NCI-H2227 treated with DMSO at 0.1 percent for 48 hours (cell line): ENCODE data around the gene C11orf21.

Source experiments
- DNase-seq: peaks from one replicate; lab custom pipeline; 2025; lab: John Stamatoyannopoulos, UW

C11orf21 gene

DNA sequence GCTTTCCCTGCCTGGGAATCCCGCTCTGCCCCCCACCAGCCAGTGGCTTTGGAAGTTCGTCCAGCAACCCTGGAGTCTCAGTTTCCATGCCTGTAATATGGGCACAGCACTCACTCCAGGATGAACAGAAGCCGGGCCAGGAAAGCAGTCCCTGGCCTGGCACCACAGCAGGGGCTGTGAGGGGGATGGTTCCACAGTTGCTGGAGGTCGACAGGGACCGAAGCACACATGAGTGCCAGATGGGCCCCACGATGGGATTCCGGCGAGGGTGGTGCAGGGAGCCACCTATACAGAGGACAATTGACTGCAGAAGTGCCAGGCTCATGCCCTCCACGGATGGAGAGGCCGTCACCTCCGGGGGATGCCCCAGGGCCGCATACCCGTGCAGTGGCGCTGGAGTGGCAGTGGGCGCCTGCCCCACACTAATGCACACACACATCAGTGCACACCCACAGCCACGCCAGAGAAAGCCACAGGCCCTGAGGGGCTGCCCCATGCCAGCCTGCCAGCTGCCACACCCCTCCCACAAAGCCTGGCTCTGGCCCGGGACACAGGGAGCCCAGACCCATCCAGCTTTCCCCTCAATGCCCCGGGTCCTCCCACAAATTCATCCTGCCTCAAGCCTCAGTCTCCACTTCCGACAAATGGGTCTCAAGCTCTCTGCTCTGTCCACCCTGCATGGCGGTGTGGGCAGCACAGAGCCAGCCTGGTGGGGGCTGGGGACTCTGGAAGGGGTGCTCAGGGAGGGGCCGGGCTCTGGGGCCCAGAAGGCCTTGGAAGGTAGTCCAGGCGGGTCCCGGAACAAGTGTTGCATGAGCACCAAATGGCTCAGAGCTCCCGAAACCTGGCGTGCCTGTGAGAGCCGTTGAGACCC is 41.0 kb downstream of the C11orf21 start:
- no peak for DNase-seq

DNA sequence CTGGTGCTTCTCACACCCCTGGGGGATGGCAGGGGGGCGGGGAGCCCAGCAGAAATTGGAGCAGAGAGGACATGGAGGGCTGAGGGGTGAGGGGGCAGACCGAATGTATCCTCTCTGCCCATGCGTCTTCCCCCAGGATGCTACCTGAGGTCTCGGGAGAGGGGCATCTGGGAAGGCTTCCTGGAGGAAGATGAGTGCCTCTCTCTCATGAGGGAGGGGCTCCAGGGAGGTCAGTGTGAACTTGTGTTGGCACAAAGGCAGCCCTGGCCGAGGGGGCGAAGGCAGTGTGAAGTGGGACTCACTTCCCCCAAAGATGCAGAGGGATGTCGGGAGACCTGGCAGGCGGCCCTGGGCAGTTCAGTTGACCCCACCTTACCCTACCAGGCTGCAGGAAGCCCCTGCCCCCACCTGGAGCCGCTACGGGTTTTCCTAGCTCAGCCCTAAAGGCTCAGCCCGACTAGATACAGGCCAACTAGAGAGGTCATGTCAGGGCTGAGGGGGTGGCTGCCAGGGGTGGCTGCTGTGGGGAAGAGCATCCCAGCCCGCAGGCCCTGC is 41.7 kb downstream of the C11orf21 start:
- no peak for DNase-seq

DNA sequence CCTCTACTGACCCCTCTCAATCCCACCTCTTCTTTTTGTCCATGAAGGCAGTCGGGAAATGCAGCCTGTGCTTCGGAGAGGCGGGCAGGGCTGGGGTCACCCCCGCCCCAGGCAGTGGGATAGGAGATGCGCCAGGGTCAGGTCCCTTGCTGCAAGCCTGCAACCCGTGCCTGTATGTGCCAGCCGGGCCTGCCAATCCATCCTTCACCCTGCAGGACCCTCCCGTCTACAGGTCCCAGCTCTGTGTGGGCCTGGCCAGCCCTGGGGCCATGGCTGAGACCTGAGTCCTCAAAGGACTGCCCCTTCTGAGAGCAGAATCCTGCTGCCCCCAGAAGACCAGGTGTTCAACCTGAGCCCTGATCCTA is 42.3 kb downstream of the C11orf21 start:
- DNase-seq = no peak

DNA sequence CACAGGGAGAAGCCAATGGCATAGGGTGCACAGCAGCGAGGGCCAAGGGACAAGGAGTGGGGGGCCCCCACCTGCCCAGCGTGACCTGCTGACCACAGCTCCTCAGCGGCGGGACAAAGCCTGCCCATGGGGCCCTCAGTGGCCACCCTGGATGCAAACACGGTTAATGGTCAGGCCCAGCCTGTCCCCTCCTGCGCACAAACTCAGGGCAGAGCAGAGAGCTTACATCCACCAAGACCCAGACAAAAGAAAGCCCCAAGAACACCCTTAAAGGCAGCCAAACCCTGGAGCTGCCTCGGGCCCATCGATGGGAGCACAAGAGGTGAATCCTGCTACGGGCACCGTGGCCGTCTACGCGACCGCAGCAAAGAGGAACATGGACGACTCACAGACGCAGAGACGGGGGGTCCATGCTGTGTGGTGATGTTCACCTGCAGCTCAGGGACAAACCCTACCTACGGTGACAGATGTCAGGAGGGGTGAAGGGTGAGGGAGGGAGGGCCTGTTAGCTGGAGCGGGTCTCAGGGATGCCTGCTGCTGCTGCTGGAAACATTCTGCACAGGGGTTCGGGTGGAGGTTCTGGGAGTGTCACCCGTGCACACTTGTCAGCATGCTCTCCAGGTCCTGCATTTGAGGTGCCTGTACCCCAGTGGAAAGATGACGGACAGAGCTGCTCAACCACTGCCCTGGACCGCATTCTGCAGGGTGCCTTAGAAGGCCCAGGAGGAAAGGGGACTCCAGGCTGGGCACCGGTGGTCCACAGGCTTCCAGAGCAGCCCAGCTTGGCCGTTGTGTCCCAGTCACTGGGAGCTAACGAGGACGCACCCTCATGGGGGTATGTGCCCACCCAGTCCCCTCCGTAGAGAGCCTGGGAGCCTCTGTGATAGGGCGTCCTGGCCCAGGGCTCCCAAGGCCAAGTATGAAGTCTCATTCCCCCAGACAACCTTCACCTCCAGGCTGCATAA is 42.9 kb downstream of the C11orf21 start:
- DNase-seq = no peak

DNA sequence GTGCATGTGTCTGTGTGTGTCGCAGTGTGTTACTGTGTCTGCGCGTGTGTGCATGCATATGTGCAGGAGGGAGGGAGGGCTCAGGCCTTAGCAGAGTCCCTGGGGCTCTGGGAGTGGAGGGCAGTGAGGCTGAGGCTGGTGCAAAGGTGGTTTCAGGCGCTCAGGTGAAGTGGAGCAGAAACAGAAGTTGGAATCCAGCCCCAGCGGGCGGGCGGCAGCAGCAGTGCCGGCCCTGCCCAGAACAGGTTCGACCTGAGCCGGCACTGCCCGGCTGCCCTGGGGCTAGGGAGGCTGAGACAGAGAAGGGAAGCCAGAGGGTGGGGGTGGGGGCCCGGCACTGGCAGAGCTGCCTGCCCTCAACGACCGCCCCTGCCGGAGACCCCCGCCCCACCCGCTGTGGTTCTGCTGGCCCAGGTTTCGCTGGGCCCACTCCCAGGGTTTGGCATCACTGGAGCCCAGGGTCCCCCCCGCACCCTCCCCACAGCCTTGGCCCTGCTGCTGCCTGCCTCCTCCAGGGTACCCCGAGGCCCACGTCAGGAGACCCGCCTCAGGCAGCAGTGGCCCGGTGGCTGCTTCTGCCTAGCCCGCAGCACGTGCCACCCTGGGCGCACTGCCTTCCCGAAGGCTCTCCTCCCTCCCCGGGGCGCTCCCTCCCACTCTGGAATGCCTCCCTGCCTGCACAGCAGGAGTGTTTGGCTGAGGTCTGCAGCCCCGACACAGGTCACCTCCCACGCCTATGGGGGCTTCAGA is 44.6 kb downstream of the C11orf21 start:
- no peak for DNase-seq

DNA sequence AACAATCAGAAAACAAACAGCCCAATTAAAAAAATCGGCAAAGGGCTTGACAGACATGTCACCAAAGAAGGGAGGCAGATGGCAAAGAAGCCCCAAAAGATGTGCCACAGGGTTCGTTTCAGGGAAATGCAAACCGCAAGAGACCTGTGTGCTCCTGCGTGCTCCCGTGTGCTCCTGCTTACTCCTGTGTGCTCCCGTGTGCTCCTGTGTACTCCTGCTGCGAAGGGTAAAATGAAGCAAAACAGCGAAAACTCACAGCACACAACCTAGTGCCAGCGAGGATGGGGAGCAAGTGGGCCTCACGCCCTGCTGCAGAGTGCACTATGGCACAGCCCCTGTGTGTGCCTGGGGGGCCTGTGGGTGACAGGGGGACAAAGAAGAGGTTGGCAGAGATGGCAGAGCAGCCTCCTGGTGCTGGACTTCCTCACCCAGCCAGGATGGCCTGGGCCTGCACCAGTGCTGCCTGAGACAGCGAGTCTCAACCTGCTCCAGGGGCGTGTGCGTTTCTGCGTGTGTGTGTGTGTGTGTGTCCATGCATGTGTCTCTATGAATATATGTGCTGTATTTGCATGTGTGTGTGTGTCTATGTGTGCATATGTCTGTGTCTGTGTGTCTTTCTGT is 45.3 kb downstream of the C11orf21 start:
- no peak for DNase-seq

DNA sequence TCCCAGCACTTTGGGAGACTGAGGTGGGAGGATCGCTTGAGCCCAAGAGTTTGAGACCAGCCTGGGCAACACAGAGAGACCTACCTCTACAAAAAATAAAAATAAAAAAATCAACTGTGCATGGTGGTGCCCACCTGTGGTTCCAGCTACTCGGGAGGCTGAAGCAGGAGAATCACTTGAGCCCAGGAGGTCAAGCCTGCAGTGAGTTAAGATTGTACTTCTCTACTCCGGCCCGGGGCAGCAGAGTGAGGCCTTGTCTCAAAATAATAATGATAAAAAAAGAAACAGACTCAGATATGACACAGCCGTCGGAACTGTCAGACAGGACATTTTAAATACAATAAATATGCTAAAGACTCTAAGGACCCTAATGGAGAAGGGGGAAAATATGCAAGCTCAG is 49.7 kb downstream of the C11orf21 start:
- no peak for DNase-seq

DNA sequence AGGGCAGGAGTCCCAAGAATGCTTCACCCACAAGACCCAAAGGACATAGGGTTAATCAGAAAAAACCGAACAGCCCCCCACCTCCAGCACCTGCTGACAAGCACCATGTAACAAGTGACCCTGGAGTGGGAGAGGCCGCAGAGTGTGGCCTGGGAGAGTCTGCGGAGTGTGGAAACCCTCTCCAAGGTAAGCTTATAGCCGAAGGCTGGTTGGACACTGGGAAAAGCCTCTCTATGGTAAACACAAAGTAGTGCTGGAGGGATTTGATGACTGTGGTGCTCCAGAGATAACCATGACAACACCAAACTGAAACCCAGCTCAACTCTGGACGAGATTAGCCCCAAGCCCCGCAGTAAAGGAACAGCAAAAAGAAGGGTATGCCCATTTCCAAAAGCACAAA is 50.6 kb downstream of the C11orf21 start:
- DNase-seq = no peak

DNA sequence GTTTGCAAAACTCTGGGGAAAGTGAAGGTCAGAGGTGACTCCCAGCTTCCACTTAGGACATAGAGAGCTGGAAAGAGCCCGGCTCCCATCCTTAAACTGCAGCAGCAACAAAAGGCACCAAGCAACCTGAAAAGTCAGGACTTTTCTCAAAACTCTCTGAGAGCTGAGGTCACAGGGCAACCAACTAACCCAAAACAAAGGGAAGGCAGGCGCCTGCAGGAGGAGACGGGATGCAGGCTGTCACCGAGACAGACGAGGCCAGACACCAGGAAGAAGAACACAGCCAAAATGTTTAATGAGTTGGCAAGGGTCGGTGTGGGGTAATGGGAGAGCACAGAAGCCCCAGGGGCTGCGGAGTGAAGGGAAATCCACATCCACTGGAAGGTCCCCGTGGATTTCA is 51.2 kb downstream of the C11orf21 start:
- DNase-seq = no peak

DNA sequence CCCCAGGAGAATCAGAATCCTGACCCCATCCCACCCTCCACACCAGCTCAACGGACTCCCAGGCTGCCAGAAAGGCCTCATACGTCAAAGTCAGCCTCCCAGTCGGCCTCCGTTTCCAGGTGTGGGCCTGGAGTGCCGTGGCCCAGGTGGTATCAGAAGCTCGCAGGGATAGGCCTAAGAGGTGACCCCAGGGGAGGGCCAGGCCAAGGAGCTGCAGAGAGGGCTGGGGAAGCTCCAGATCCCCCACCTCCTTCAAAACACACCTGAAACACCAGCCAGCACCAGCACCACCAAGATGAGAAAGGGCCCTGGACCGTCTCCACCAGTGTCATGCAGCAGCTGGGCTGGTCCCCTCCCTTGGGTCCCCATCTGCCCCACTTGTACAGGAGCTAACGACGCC is 51.7 kb downstream of the C11orf21 start:
- no peak for DNase-seq

DNA sequence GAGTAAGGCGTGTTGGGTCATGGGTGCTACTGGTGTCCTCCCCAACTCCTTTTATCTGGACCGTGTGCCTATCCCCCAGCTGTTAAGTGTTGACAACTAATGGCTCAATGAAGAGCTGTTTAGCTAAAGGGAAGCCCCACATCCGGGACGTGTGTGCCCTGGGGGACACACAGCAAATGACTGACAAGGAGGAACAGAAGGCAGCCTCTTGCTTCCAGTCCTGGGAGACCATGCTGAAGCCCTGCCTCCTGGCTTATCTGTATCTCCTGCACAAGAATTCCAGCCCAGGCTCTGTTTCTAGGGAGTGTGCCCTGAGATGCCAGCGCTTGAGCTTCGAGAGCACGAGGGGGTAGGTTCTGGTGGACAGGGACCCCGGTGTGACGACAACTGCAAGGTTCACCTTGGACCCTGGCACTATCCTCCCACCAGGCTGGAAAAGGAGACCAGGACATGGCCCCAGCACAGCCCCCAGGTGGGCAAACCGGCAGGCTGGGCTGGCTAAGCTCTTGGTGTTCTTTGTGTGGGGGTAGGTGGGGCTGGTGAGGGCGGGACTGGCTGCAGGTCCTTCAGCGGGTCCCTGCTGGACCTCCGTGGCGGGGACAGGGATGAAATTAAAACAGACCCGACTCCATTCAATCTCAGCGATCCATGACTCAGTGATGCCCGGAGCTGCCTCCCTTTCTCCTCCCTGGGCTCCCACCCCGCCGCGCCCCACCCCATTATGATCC is 52.4 kb downstream of the C11orf21 start:
- no peak for DNase-seq

DNA sequence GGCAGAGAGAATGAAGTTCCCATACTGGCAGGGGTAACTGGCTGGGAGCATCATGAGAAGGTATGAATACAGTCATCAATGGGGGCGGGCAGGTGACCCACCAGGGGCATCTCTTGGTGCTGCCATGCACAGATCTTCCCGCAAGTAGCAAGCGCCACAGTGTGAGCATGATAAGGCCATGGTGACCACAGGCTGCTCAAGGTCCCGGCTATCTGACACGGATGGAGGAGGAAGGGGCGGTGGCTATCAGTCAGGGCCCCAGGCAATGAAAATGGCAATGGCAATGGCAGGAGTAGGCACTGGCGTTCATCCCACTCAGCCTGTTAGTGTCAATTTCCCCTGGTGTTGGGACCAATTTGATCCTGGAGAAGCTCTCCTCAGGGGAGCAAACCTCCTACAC is 53.0 kb downstream of the C11orf21 start:
- no peak for DNase-seq

DNA sequence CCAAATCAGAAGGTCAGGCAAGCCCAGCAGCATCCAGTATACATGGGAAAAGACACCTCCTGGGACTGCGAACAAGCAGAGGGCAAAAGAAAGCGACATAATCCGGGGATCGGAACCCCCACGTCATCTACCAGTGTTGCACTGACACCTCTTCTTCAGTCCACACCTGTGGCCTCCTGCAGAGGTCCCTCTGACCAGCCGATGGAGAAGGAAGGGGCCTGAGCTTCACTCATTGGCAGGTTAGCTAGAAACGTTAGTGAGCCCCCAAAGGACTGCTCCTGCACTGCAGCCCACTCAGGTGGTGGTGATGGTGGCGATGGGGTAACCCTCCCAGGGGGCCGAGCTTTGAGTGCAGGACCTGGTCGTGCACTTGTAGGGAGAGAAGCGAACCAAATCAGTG is 53.5 kb downstream of the C11orf21 start:
- no peak for DNase-seq

DNA sequence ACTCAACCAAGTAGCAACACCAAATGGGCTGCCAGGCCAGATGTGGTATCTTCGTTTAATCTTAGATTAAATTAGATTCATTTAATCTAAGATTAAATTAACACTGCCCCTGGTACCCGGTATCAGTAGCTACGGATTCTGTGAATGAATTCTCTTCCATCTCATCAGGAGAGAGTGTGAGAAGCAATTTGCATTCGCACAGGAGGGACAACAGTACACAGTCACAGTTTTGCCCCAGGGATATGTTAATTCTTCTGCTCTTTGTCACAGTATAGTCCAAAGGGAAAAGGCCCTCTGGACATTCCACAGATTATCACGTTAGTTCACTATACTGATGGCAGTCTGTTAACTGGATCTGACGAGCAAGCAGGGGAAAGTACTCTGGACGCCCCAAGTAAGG is 54.2 kb downstream of the C11orf21 start:
- DNase-seq = no peak
